Hematopoietic multipotent progenitor cell treated with erythropoietin and hydrocortisone succinate and interleukin-3 and kit ligand, for 4 days (in vitro differentiated cells): ENCODE data around the gene ZBTB39.
"Not testable (repeated sequence)": the region's sequence is repeated elsewhere in the genome, so short reads cannot be mapped to it uniquely, and the experiment has no call there.

ENCODE experiments used
- DNase-seq: peaks from one replicate; pipeline ENCODE4 v3.0.0-alpha.2; 2015

The ZBTB39 gene

GRCh38 chr12:57029457-57029856 is 23.1 kb upstream of the ZBTB39 start:
- DNase-seq: no peak

- peak; percentile 53 for DNase-seq
Measured at GRCh38 chr12:57027805-57028153, 21.4 kb upstream of the ZBTB39 start.

- DNase-seq: peak; percentile 60
Measured at GRCh38 chr12:57027011-57027804, 20.9 kb upstream of the ZBTB39 start.

- DNase-seq: no peak
Measured at GRCh38 chr12:57025196-57025595, 18.9 kb upstream of the ZBTB39 start.

GRCh38 chr12:57022324-57022723 is 16.0 kb upstream of the ZBTB39 start:
- not testable (repeated sequence) for DNase-seq

- DNase-seq: no peak
Measured at GRCh38 chr12:57019983-57020719, 13.8 kb upstream of the ZBTB39 start.

- no peak for DNase-seq
Measured at GRCh38 chr12:57018906-57019305, 12.6 kb upstream of the ZBTB39 start.

GRCh38 chr12:57018353-57018752 is 12.0 kb upstream of the ZBTB39 start:
- DNase-seq: not testable (repeated sequence)

GRCh38 chr12:57016348-57016747 is 10.0 kb upstream of the ZBTB39 start, which contains the start of gene TAC3:
Gene TAC3 (minus strand): TSS chr12:57016529. CDS start chr12:57015797, 732 bp downstream.
- no peak for DNase-seq

GRCh38 chr12:57012600-57013465 is 6.5 kb upstream of the ZBTB39 start:
- DNase-seq: no peak

- DNase-seq: no peak
Measured at GRCh38 chr12:57011438-57012424, 5.4 kb upstream of the ZBTB39 start.

- DNase-seq: no peak
Measured at GRCh38 chr12:57010627-57011247, 4.4 kb upstream of the ZBTB39 start.

- no peak for DNase-seq
Measured at GRCh38 chr12:57009949-57010626, 3.7 kb upstream of the ZBTB39 start.

GRCh38 chr12:57008178-57008577 is 1.8 kb upstream of the ZBTB39 start:
- DNase-seq: peak; percentile 90

GRCh38 chr12:57006809-57007475 is 596 bp upstream of the ZBTB39 start:
- peak; percentile 69 for DNase-seq

- no peak for DNase-seq
Measured at GRCh38 chr12:57004651-57005050, 1.7 kb downstream of the ZBTB39 start.

- DNase-seq: no peak
Measured at GRCh38 chr12:57003395-57003794, 3.0 kb downstream of the ZBTB39 start.

GRCh38 chr12:57001448-57001906 is 4.9 kb downstream of the ZBTB39 start:
- DNase-seq: peak; percentile 86

- DNase-seq: no peak
Measured at GRCh38 chr12:57000393-57000792, 6.0 kb downstream of the ZBTB39 start.

GRCh38 chr12:56999456-56999855 is 6.9 kb downstream of the ZBTB39 start:
- DNase-seq: no peak
